ENCODE measurements around the gene AMD1. TPM values are rescaled to one million over a fixed set of nuclear protein-coding genes. Genes with fewer than 3 reads are reported as not detected.

AMD1 gene
- total RNA-seq, 1 donor from 2014 or later = 118 TPM

GRCh38 chr6:110939429-110940200 is 65.0 kb downstream of the AMD1 start:
- no peak for DNase-seq

- peak; percentile 25 for DNase-seq
Observed at GRCh38 chr6:110944681-110945151, 70.1 kb downstream of the AMD1 start.

Small RNA genes within 50 kb of the gene (small RNA-seq; reads per million reads assigned to genes)
- gene RNU6-1115P (not detected), gene SNORA40C (not detected)

Other genes with a start within 250 kb of the AMD1 start
- gene CDK19, start 59.3 kb upstream of the AMD1 start, total RNA-seq = 85.6 TPM
- gene GTF3C6, start 83.9 kb downstream of the AMD1 start, total RNA-seq = 44.8 TPM
- gene RPF2, start 107.3 kb downstream of the AMD1 start, total RNA-seq = 13.9 TPM
- gene SLC16A10, start 212.7 kb downstream of the AMD1 start, total RNA-seq = 13.6 TPM